ENCODE results near the gene VMO1.
A peak's percentile ranks its signal among the peaks of the same experiment; 100 is the strongest.

DNA sequence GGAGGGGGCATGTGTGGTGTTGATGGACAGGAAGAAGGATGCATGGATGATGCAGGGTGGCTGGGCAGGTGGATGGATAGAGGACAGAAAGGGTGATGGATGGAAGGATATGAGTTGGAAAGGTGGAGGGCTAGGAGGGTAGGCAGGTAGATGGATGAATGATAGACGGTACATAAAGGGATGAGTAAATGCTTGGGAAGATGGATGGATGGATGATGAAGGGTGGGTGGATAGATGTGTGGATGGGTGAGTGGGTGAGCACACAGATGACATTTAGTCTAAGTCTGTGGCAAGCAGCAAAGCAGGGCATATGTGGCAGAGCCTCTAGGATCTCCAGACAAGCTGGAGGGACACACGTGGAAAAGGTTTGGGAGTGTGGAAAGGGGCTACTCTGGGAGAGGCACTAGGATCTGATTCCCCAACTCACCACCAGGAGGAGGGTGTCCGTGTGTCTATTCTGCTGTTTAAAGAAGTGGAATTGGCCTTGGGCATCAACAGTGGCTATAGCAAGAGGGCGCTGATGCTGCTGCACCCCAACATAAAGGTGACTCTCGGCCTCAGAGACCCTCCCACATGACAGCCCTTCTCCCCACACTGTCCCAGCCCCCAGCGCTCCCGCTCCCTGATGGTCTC is 29.0 kb upstream of the VMO1 start:
- TF ChIP-seq, protein P1, sequence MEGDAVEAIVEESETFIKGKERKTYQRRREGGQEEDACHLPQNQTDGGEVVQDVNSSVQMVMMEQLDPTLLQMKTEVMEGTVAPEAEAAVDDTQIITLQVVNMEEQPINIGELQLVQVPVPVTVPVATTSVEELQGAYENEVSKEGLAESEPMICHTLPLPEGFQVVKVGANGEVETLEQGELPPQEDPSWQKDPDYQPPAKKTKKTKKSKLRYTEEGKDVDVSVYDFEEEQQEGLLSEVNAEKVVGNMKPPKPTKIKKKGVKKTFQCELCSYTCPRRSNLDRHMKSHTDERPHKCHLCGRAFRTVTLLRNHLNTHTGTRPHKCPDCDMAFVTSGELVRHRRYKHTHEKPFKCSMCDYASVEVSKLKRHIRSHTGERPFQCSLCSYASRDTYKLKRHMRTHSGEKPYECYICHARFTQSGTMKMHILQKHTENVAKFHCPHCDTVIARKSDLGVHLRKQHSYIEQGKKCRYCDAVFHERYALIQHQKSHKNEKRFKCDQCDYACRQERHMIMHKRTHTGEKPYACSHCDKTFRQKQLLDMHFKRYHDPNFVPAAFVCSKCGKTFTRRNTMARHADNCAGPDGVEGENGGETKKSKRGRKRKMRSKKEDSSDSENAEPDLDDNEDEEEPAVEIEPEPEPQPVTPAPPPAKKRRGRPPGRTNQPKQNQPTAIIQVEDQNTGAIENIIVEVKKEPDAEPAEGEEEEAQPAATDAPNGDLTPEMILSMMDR (IDR thresholded peaks at IDR 0.05; ENCODE audit: insufficient read depth, low read length): peak; percentile 9
- TF ChIP-seq, protein P2, sequence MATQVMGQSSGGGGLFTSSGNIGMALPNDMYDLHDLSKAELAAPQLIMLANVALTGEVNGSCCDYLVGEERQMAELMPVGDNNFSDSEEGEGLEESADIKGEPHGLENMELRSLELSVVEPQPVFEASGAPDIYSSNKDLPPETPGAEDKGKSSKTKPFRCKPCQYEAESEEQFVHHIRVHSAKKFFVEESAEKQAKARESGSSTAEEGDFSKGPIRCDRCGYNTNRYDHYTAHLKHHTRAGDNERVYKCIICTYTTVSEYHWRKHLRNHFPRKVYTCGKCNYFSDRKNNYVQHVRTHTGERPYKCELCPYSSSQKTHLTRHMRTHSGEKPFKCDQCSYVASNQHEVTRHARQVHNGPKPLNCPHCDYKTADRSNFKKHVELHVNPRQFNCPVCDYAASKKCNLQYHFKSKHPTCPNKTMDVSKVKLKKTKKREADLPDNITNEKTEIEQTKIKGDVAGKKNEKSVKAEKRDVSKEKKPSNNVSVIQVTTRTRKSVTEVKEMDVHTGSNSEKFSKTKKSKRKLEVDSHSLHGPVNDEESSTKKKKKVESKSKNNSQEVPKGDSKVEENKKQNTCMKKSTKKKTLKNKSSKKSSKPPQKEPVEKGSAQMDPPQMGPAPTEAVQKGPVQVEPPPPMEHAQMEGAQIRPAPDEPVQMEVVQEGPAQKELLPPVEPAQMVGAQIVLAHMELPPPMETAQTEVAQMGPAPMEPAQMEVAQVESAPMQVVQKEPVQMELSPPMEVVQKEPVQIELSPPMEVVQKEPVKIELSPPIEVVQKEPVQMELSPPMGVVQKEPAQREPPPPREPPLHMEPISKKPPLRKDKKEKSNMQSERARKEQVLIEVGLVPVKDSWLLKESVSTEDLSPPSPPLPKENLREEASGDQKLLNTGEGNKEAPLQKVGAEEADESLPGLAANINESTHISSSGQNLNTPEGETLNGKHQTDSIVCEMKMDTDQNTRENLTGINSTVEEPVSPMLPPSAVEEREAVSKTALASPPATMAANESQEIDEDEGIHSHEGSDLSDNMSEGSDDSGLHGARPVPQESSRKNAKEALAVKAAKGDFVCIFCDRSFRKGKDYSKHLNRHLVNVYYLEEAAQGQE (IDR thresholded peaks at IDR 0.05; ENCODE audit: insufficient replicate concordance, low read depth): no peak
- no peak for TF ChIP-seq GABPA (IDR thresholded peaks at IDR 0.05; ENCODE audit: low read depth)
- TF ChIP-seq SPI1 (IDR thresholded peaks at IDR 0.05; ENCODE audit: borderline replicate concordance, low read depth): no peak
- TF ChIP-seq POLR2AphosphoS5 (IDR thresholded peaks at IDR 0.05; ENCODE audit: low read depth): no peak

Measured in HL-60 (cell line).